NCI-H146 treated with DMSO at 0.1 percent for 48 hours (cell line): ENCODE data around the gene SHISA4.
"Not testable (repeated sequence)": the region's sequence is repeated elsewhere in the genome, so short reads cannot be mapped to it uniquely, and the experiment has no call there.

Source experiments
- DNase-seq: peaks from one replicate; lab custom pipeline; 2025; ENCODE audit not compliant: unreplicated experiment; lab: John Stamatoyannopoulos, UW

The SHISA4 gene

DNA sequence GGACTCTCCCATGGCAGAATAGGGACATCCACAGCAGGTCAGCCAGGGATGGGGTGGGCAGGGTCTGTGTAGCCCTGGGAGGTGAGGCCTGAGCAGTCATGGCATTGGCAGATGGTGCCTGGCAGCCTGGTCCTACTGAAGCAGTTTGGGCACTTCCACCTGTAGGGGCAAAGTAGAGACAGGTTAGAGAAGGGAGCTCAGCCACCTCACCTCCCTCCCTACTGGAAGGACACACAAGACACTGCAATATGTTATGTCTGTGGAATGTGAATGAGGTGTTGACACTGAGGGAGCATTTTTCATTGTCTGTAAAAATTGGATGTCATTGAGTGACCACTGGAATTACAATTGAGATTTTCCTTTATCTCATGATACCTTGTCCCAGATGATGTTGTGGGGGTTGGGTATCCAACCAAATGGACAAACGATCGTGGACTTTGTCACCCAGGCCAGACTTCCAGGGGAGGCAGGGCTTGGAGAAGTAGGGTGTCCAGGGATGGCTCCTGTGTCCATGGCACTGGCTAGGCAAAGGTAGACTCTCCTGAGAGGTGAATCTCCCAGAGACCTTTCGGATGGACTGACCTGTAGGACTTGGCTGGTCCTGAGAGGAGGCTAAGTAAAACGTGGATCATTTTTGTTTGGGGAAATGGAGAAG lies 9.7 kb downstream of the SHISA4 start:
- no peak for DNase-seq

DNA sequence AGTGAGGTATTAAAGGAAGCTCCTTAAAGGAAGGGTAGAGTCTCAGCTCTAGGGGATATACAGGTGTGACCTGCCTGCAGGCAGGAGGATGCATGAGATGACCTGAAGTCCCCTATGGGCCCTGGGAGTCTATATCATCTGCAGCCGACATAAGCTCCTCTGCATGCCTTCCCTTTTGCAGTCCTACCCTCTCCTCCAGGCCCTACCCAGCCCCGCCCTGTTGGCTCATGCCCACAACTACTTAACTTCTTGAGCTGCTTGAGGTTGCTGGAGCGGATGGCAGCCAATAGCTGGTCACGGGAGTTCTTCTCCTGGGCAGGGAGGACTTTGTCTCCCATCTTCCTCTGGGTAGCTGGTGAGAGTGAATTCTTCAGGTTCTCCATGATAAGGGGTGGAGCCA lies 10.3 kb downstream of the SHISA4 start:
- DNase-seq, result no peak

DNA sequence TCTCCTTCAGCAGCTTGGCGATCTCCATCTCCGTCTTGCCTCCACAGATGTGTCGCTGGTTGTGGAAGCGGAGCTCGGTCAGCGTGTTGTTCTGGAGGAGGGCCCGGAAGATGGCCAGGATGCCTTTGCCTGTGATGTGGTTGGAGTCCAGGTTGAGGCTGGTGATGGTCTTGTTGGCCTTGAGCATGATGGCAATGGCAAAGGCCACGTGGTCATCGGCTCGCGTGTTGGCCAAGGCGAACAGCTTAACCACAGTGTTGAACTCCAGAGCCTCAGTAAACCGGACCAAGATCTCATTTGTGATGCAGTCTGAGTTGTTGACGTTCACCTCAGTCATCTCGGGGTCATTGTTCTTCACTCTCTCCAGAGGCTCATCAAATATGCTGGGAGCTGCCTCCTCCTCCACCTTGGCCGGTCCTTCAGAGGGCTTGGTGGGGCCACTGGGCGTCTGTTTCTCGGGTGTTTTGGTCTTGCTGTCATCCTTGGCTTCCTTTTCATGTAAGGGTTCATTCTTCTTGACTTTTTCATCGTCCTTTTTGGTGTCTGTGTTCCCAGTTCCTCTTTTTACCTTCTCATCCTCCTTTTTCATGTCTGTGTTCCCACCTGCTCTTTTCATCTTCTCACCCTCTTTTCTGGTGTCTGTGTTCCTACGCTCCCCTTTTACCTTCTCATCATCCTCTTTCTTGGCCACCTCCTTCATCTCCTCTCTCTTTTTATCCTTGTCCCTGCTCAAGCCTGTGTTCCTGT lies 11.2 kb downstream of the SHISA4 start:
- DNase-seq, result no peak

GRCh38 chr1:201900476-201900875 lies 11.8 kb downstream of the SHISA4 start:
- no peak for DNase-seq

DNA sequence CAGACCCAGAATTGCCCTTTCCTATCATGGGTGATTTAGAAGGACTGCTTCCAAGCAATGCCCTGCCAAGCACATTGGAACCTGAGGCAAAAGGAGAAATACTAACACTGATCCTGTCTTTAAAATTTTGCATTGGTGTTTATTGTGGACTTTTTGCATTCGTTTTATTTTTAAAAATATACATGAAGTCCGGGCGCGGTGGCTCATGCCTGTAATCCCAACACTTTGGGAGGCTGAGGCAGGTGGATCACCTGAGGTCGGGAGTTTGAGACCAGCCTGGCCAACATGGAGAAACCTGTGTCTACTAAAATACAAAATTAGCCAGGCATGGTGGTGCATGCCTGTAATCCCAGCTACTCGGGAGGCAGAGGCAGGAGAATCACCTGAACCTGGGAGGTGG lies 12.3 kb downstream of the SHISA4 start:
- not testable (repeated sequence) for DNase-seq

DNA sequence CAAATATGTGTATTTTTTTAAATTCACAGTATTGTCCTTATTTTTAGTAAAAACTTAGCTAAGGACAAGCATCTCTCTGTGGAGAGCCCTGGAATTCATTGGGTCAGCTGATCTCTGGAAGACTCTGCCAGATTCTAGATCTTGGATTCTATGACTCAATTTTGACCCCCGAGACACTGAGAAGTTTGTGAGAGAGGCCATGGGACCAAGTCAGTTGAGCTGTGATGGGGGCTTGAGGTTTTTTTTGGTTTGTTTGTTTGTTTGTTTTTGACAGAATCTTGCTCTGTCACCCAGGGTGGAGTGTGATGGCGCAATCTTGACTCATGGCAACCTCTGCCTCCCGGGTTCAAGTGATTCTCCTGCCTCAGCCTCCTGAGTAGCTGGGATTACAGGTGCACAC lies 13.5 kb downstream of the SHISA4 start:
- no peak for DNase-seq

DNA sequence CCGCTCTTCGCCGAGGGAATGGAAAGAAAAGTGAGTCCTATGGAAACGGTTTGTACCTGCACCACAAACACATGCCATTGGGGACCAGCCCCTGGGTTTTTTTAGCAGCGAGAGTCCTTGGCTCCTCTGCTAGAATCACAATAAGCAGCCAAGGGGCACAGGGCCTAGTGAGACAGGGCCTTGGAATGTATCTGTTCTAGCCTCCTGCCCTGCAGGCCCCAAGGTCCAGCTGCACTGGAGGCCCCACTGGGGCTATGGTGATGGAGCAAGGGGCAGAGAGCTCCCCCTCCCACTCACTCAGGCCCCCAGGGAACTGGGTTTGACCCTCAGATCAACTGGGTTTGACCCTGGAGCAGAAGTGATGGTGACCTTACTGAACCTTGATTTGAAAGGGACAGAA lies 14.4 kb downstream of the SHISA4 start:
- no peak for DNase-seq

DNA sequence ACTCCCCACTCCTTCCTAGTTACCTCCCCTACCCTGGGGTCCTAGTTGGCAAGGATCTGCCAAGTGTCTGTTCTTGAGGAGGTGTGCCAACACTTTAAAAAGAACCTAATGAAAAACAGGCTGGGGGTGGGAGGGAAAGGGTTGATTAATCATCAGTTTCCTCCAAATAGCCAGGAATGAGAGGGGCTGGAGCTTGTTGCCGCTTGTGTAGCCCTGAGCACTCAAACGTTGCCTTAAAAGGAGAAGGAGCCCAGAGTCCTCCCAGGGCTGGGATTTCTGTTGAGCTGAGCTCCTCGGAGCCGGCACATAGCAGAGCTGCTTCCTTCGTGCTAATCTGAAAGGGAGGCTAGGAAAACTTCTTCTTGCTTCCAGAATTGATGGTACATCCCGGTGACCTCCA lies 15.9 kb downstream of the SHISA4 start:
- DNase-seq, result no peak

GRCh38 chr1:201905234-201905890 lies 16.7 kb downstream of the SHISA4 start:
- DNase-seq, result no peak

DNA sequence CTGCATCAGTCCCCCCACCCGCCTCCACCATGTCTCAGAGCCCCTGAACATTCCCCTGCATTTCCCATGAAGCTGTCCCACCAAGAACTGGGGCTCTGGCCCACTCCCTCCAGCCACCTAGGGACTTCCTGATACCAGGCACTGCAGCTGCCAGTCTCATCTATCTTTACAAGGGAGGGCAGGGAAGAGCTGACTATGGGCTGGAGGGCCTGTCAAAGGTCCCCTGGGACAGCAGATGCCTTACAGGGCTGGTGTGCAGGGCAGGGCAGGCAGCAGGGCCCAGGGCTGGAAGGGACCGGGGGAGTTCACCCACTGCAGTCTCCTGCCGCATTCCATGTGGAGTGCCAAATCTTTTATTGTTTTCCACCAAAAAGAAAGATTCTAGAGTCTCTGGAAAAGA lies 17.6 kb downstream of the SHISA4 start:
- no peak for DNase-seq

- no peak for DNase-seq
Observed at GRCh38 chr1:201907621-201908020, 18.9 kb downstream of the SHISA4 start.

DNA sequence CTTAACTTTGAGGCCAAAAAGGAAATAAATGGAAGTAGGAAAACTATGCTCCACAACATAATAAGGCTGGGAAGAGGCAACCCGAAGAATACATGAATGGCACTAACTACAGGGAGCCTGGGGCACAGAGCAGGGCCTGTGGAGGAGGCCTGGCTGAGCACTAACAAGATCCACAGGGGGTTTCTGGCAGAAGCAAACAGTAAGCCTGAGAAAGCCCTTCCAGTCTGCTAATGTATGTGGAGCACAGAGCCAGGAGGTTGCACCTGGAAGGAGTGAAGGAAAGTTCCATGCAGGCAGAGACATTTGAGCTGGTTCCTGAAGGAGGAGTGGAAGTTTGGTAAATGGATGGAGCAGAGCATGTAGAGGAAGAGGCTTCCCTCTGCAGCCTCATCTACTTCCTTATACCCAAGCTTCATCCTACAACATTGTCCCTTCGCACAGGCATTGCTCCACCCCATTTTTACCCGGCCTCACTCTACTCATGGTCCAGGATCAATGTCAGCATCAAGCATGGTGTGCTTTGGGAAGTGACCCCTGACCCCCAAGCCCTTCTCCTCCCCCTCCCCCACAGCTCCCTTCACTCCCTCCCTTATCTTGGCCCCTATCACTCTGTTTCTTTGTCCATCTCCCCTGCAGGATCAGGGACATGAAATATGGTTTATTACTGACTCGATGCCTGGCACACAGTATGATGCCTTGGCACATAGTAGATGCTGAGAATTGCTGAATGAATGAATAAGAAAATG lies 23.3 kb downstream of the SHISA4 start:
- peak; percentile 44 for DNase-seq

DNA sequence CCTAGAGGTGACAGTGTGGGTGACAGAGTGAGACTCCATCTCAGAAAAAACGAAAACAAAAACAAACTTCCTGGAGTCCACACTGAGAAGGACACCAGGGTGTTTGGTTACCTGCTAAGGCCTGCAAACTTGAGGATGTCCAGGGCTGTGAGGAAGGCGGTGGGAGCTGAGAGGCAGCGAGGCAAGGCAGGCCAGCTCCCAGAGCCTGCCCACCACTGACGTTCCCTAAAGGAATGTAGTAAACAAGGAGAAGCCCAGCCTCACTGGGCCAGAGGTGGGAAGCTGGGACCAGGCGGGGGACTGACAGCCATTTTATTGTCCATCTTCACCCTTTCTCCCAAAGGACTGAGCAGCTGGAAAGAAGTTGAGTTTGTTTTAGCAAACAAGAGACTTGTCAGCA lies 24.1 kb downstream of the SHISA4 start:
- DNase-seq, result no peak

- no peak for DNase-seq
Observed at GRCh38 chr1:201914456-201915235, 25.9 kb downstream of the SHISA4 start.

DNA sequence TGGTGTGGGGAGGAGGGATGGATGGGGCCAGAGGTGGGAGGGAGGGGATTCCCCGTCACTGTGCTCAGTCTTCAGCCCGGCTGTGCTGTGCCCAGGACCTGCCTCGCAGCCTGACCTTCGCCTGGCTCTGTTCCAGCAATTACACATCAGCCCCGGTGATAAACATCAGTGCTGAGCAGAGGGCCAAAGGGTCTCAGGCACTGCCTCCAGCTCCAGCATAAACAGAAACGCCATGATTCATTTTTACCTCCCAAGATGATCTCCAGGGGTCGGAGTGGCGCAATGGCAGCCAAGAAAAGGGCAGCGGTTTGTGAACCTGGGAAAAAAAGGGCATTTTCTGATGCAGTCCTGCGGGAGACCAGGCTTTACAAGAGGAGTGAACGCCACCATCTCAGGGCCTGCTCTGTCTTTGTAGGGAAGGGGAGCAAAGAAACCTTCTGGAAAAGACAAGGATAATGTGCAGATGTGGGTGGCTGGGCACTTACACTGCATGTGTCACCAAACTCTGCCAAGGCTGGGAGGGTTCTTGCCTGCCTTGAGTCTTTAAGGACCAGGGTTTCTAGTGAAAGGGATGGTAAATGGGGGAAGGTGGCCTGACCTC lies 28.1 kb downstream of the SHISA4 start:
- DNase-seq, result no peak

DNA sequence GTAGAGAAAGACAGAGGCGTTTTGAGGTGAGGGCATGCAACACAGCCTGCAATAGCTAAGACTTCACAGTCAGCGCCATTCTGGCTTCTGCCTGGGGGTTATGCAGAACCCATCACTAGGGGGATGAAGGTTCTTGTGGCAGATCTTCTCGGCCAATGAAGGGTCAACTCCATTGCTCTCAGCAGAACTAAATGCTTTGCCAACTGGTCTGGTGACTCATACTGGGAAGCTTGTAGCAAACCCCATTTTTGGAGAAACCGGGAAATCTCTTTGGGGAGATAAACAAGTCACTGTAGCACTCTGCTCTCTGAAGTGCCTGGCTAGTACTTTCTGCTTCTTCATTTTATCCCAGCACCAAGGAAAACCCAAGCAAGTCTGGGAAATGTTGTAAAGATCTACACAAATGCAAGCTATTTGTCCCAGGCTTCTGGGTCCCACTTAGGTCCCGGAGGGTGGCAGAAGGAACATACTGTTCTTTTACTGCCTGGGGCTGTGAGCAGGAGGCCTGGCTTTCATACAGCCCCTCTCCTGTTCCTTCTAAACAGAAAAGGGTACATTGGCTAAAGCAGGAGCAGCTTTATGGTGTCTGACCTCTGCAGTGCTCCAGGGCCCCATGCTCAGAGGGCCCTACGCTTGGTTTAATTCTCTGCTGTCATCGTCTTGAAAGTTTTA lies 28.8 kb downstream of the SHISA4 start:
- no peak for DNase-seq

GRCh38 chr1:201918343-201918742 lies 29.6 kb downstream of the SHISA4 start:
- DNase-seq, result no peak

GRCh38 chr1:201921952-201922558 lies 33.4 kb downstream of the SHISA4 start:
- no peak for DNase-seq

DNA sequence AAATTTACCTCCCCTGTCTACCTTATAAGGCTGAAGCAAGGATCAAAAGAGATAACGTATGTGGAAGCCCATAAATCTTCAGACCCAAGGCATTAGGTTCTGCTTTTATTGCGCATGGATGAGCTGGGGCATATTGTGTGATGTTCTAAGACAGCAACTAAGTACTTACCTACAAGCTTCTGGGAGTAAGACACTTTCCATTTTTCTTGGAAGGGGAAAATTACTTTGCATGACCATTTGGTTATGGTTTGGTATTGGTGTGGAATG lies 36.5 kb downstream of the SHISA4 start:
- DNase-seq, result no peak
